Small intestine (tissue), 7 donors: Measurements from ENCODE around the gene SLC35B1. TPM values are rescaled to one million over a fixed set of nuclear protein-coding genes. Genes with fewer than 3 reads are reported as not detected.

Experiments
- DNase-seq, 2 donors: peaks; one replicate each; pipeline versions ENCODE4 v3.0.0 to v3.0.0-alpha.2; 2013
- FAIRE-seq: peaks from 2 replicates; lab custom pipeline; 2012; peaks lifted over from hg19 to GRCh38; lab: Jason Lieb, UNC
- H3K27ac ChIP-seq, 3 donors: one replicate each; pipeline ENCODE4 v1.5.1; 2013; ENCODE audit warnings: low read length in 2 of 3, mild to moderate bottlenecking in 2 of 3, control low read depth in 1 of 3, inconsistent platforms in 1 of 3, low read depth in 1 of 3, moderate library complexity in 1 of 3
- H3K27me3 ChIP-seq, 3 donors: one replicate each; pipeline ENCODE4 v1.6.1; 2013; ENCODE audit warnings: low read length in 3 of 3, inconsistent platforms in 1 of 3; ENCODE audit not compliant: control insufficient read depth in 3 of 3, insufficient read depth in 3 of 3
- H3K36me3 ChIP-seq, 3 donors: one replicate each; pipeline ENCODE4 v1.6.1; 2013; ENCODE audit warnings: low read length in 3 of 3, inconsistent platforms in 1 of 3, low read depth in 1 of 3, mild to moderate bottlenecking in 1 of 3, moderate library complexity in 1 of 3; ENCODE audit not compliant: control insufficient read depth in 3 of 3, insufficient read depth in 2 of 3
- H3K4me1 ChIP-seq, 3 donors: one replicate each; pipeline ENCODE4 v1.6.1; 2013; ENCODE audit warnings: low read length in 2 of 3, inconsistent platforms in 1 of 3, low read depth in 1 of 3, mild to moderate bottlenecking in 1 of 3, moderate library complexity in 1 of 3; ENCODE audit not compliant: control insufficient read depth in 3 of 3, insufficient read depth in 2 of 3
- H3K4me3 ChIP-seq, 3 donors: one replicate each; pipeline ENCODE4 v1.5.1; 2013; ENCODE audit warnings: low read length in 3 of 3, control low read depth in 1 of 3, inconsistent platforms in 1 of 3, low read depth in 1 of 3, mild to moderate bottlenecking in 1 of 3, moderate library complexity in 1 of 3
- H3K9me3 ChIP-seq, 2 donors: one replicate each; pipeline ENCODE4 v1.6.1; 2013; ENCODE audit warnings: low read depth in 1 of 2, low read length in 1 of 2; ENCODE audit not compliant: control insufficient read depth in 2 of 2, insufficient read depth in 1 of 2
- WGBS, 3 donors: extraction: QIAGEN DNeasy Blood & Tissue Kit; methylation state at CpG; one replicate each; pipeline ENCODE4 v1.1.7; 2013; 5-methylcytosine and 5-hydroxymethylcytosine counted together
- polyA plus RNA-seq, 4 donors: library from polyadenylated mRNA; stranded (reverse) in 3 of 4; unstranded in 1 of 4; fragments of 200-250 nt in 3 of 4; fragments of 120-200 nt in 1 of 4; gene quantifications; one replicate each; pipeline versions ENCODE4 v1.2.1 to v1.2.3, GENCODE V29; 2013
- donor health status: healthy with polysubstance abuse.
- donor health status: control.
- donor health status: control.
- donor health status: Bipolar disorder and iron deficiency.
- donor health status: healthy.

Gene SLC35B1
- polyA plus RNA-seq, 4 donors: 54.4 to 108 (median 84.0) TPM

DNA sequence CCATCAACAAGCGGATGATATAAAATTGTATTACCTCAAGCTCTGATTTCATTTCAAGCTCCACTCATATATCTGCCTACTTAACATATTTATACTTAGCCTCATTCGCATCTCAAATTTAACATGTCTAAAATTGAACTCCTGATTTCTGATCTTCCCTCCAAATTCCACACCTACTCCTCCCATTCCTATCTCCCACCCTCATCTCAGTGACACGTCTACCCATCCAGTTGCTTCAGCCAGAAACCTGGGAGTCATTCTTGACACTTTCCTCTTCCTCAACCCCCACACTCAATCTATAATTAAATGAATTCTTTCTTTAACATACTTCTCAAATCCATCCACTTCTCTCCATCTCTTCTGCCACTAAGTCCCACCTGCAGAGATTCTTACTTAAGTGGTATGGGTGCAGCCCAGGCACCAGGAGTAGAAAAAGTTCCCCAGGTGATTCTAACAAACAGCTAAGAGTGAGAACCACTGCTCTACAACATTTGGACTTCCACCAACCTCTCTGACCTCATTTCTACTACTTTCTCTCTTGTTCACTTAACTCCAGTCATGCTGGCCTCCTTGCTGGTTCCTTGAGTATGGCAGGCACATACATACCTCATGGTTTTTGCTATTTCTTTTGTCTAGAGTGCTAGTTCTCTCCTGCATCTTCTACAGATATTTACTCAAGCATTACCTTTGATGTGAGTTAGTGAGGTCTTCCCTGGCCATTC is 47.9 kb downstream of the SLC35B1 start:
- no peak for FAIRE-seq
- H3K4me3 ChIP-seq: no peak overlapping the region
- H3K27ac ChIP-seq: no peak overlapping the region
- WGBS, 3 donors: 94 to 97% (median 97%) methylated on average over 3 of the region's 3 CpGs
- H3K9me3 ChIP-seq: peaks cover 0 to 2% of the 10 kb centered on the region in 2 donors
- H3K4me1 ChIP-seq: peaks cover 0 to 3% (median 0%) of the 10 kb centered on the region in 3 donors
- H3K27me3 ChIP-seq: no peaks in the 10 kb centered on the region
- H3K36me3 ChIP-seq: peaks cover 0 to 14% (median 0%) of the 10 kb centered on the region in 3 donors
- no peak for DNase-seq

DNA sequence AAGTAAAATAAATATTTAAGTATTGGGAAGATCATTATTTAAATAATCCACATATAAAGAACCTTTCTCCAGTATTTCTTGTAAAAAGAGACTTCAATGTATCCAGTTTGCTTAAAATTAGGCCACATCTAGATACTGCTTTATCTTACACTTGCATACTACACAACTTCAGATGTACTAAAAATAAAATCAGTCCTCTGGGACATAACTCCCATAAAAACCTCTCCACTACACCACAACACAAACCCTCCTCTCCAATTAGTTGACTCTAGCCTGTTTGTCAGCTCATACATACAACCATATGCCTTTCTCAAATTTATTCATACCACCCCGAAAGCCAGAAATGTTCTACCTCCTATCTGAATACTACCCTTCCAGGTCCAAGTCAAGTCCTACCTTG is 51.5 kb downstream of the SLC35B1 start:
- Histone ChIP-seq H3K27ac (no peak overlapping the region), H3K4me3 (no peak overlapping the region), H3K36me3 (peaks cover 0 to 6% (median 0%) of the 10 kb centered on the region in 3 donors), H3K27me3 (no peaks in the 10 kb centered on the region), H3K4me1 (no peaks in the 10 kb centered on the region), H3K9me3 (no peaks in the 10 kb centered on the region)
- FAIRE-seq (no peak), DNase-seq (no peak)
- 93 to 100% (median 100%) methylated on average over 1 of the region's 1 CpG for WGBS, 3 donors

Other genes starting within 250 kb of the SLC35B1 start
- gene NGFR, start 212.7 kb downstream of the SLC35B1 start, polyA plus RNA-seq: 10 to 100 TPM in 1 of 4 donors, 1 to 10 TPM in 1, under 1 TPM in 1, not detected in 1; 0.54 to 22.8 (median 2.8) TPM
- 1 to 10 TPM in 1 of 4 donors, under 1 TPM in 1, not detected in 2; 0.31 to 2.3 TPM for gene NXPH3, start 132.1 kb downstream of the SLC35B1 start, polyA plus RNA-seq
- gene SPOP, start 29.9 kb downstream of the SLC35B1 start, polyA plus RNA-seq: 10 to 100 TPM; 35.7 to 51.2 (median 39.0) TPM
- gene FAM117A, start 56.2 kb upstream of the SLC35B1 start, polyA plus RNA-seq: 1 to 10 TPM; 2.9 to 9.4 (median 7.2) TPM
- 10 to 100 TPM in 2 of 4 donors, 1 to 10 TPM in 2; 5.7 to 31.4 (median 9.2) TPM for gene KAT7, start 80.7 kb upstream of the SLC35B1 start, polyA plus RNA-seq
- gene TAC4, start 140.1 kb upstream of the SLC35B1 start, polyA plus RNA-seq: under 1 TPM in 1 of 4 donors, not detected in 3; 0.24 TPM